CD4-positive, alpha-beta T cell (primary cell): ENCODE measurements around the gene SLC46A3. TPM values are rescaled to one million over a fixed set of nuclear protein-coding genes. Genes with fewer than 3 reads are reported as not detected.
"Not testable (repeated sequence)": the region's sequence is repeated elsewhere in the genome, so short reads cannot be mapped to it uniquely, and the experiment has no call there.

Experiments
- ATAC-seq: fragments of 200-7000 bp; cut with Tn5 transposase; one replicate; pipeline ENCODE4 v1.10.0; 2022; ENCODE audit warnings: mild to moderate bottlenecking; ENCODE audit not compliant: poor library complexity
- CTCF ChIA-PET: fragments of 350-600 bp; sonication (Branson Sonifier 250); formaldehyde crosslinking; loops from one replicate; lab custom pipeline; 2021; ENCODE audit warnings: antibody characterized with exemption, inconsistent platforms; lab: Charles Lee
- POLR2A ChIA-PET: fragments of 350-600 bp; sonication (Branson Sonifier 250); formaldehyde crosslinking; loops from one replicate; lab custom pipeline; 2021; ENCODE audit warnings: antibody characterized with exemption, inconsistent platforms; lab: Charles Lee
- DNase-seq, 14 experiments: peaks; one replicate each; pipeline ENCODE4 v3.0.0-alpha.2; 2013 to 2020; ENCODE audit warnings: mixed read lengths in 2 of 14
- H3K27ac ChIP-seq, 2 donors: one replicate each; pipeline versions ENCODE4 v1.5.1 to v1.7.0; 2013; ENCODE audit warnings: low read length in 2 of 2, low read depth in 1 of 2, mild to moderate bottlenecking in 1 of 2
- H3K27me3 ChIP-seq, 2 experiments: 1 replicate in 1 of 2; 2 replicates in 1 of 2; pipeline versions ENCODE4 v1.6.1 to v1.7.0; 2013; ENCODE audit warnings: low read length in 2 of 2, control low read depth in 1 of 2, mild to moderate bottlenecking in 1 of 2, moderate library complexity in 1 of 2; ENCODE audit not compliant: insufficient read depth in 2 of 2, control insufficient read depth in 1 of 2
- H3K36me3 ChIP-seq: one replicate; pipeline ENCODE4 v1.6.1; 2013; ENCODE audit warnings: low read length, control low read depth; ENCODE audit not compliant: insufficient read depth
- H3K4me1 ChIP-seq: one replicate; pipeline ENCODE4 v1.6.1; 2013; ENCODE audit warnings: low read length, control low read depth; ENCODE audit not compliant: insufficient read depth
- H3K4me3 ChIP-seq: one replicate; pipeline ENCODE4 v1.5.1; 2013; ENCODE audit warnings: mild to moderate bottlenecking, low read length, moderate library complexity
- H3K9me3 ChIP-seq, 2 experiments: 1 replicate in 1 of 2; 2 replicates in 1 of 2; pipeline versions ENCODE4 v1.6.1 to v1.7.0; 2013; ENCODE audit warnings: low read length in 2 of 2, mild to moderate bottlenecking in 2 of 2, control low read depth in 1 of 2, moderate library complexity in 1 of 2; ENCODE audit not compliant: control insufficient read depth in 1 of 2, insufficient read depth in 1 of 2
- H3K27ac Mint-ChIP-seq: one replicate; pipeline ENCODE4 v1.8.0; 2020; ENCODE audit warnings: mixed read lengths
- H3K27me3 Mint-ChIP-seq: one replicate; pipeline ENCODE4 v1.8.0; 2021; ENCODE audit warnings: mixed read lengths
- H3K36me3 Mint-ChIP-seq: one replicate; pipeline ENCODE4 v1.8.0; 2021; ENCODE audit warnings: low read depth, mixed read lengths
- H3K4me1 Mint-ChIP-seq: one replicate; pipeline ENCODE4 v1.8.0; 2021; ENCODE audit warnings: low read depth, mixed read lengths
- H3K4me3 Mint-ChIP-seq: one replicate; pipeline ENCODE4 v1.8.0; 2020; ENCODE audit warnings: mild to moderate bottlenecking, mixed read lengths
- H3K9me3 Mint-ChIP-seq: one replicate; pipeline ENCODE4 v1.8.0; 2020; ENCODE audit warnings: mixed read lengths
- intact Hi-C, 2 experiments: fragments of 100-400 bp; cut with DNase I in 1 of 2; cut with micrococcal nuclease in 1 of 2; formaldehyde crosslinking; loops; one replicate each; pipeline versions ENCODE4 v1.15.1 to v1.9.0; 2023 to 2025; cut with DNase I, micrococcal nuclease
- total RNA-seq, 174 experiments: library from RNA in 2 of 174; stranded (reverse) in 2 of 174; gene quantifications; one replicate each; pipeline ENCODE4 v1.2.3 and lab custom pipeline; 2021 to 2026
- TF ChIP-seq, protein P1 (sequence below): fragments of 200-600 bp; IDR thresholded peaks from one replicate; pipeline ENCODE4 v1.8.0; 2022; ENCODE audit warnings: antibody characterized with exemption, mild to moderate bottlenecking

SLC46A3 gene
- total RNA-seq, 2 experiments from 2014 or later: 6.3 to 7.4 TPM

DNA sequence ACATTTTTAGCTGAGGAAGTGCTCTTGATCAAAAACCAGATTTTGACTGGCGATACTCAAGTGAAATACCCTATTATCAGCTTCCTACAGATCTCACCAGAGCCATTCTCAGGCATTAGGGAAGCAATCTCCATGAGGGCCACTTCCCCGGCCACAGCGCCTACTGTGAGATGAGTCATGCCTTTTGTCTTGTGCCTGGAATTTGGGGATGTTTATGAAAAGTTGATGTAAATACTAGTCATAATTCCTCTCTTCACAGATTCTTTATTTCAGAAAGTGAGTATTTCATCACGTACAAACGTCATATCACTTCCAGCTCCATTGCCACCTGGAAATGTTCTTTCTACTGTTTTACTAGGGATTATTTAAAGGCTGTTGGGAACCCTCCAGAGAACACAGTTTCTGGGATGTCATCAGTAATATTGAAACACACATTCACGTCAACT is 25.3 kb upstream of the SLC46A3 start:
- H3K9me3 ChIP-seq: no peaks in the 10 kb centered on the region
- no peaks in the 10 kb centered on the region for H3K4me1 Mint-ChIP-seq
- H3K27ac Mint-ChIP-seq: no peak overlapping the region
- H3K36me3 ChIP-seq: no peaks in the 10 kb centered on the region
- no peak for ATAC-seq
- no peaks in the 10 kb centered on the region for H3K9me3 Mint-ChIP-seq
- intact Hi-C loops: no loop called here
- H3K4me3 ChIP-seq: no peak overlapping the region
- peaks cover 15% of the 10 kb centered on the region for H3K27me3 Mint-ChIP-seq
- POLR2A ChIA-PET: no interaction called here
- TF ChIP-seq, protein P1, sequence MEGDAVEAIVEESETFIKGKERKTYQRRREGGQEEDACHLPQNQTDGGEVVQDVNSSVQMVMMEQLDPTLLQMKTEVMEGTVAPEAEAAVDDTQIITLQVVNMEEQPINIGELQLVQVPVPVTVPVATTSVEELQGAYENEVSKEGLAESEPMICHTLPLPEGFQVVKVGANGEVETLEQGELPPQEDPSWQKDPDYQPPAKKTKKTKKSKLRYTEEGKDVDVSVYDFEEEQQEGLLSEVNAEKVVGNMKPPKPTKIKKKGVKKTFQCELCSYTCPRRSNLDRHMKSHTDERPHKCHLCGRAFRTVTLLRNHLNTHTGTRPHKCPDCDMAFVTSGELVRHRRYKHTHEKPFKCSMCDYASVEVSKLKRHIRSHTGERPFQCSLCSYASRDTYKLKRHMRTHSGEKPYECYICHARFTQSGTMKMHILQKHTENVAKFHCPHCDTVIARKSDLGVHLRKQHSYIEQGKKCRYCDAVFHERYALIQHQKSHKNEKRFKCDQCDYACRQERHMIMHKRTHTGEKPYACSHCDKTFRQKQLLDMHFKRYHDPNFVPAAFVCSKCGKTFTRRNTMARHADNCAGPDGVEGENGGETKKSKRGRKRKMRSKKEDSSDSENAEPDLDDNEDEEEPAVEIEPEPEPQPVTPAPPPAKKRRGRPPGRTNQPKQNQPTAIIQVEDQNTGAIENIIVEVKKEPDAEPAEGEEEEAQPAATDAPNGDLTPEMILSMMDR: no peak
- H3K27ac ChIP-seq: no peak overlapping the region
- CTCF ChIA-PET: no interaction called here
- H3K36me3 Mint-ChIP-seq: no peaks in the 10 kb centered on the region
- no peak overlapping the region for H3K4me3 Mint-ChIP-seq
- no peaks in the 10 kb centered on the region for H3K4me1 ChIP-seq
- no peaks in the 10 kb centered on the region for H3K27me3 ChIP-seq
- DNase-seq: peak in 2 of 14 experiments; percentile 40 to 50

DNA sequence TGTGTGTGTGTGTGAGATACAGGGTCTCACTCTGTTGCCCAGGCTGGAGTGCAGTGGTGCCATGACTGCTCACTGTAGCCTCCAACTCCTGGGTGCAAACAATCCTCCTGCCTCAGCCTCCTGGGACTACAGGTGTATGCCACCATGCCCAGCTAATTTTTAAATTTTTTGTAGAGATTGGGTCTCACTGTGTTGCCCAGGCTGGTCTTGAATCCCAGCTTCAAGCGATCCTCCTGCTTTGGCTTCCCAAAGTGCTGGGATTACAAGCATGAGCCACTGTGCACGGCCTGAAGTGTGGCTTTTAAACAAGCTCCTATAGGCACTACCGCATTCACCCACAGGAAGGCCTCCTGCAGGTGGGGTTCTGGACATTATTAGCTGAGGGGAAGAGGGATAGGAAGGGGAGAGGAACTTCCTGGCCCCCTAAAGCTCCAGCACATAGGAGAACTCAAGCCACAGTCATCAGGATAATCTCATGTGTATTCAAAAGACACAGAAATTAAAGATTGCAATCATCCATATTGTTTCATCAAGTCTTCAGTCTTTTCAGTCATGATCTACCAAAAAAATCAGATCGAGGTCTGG is 24.8 kb upstream of the SLC46A3 start:
- no peaks in the 10 kb centered on the region for H3K36me3 ChIP-seq
- no peak overlapping the region for H3K4me3 ChIP-seq
- ChIA-PET CTCF (no interaction called here), POLR2A (no interaction called here)
- Mint-ChIP-seq H3K27me3 (peaks cover 14% of the 10 kb centered on the region), H3K4me1 (no peaks in the 10 kb centered on the region), H3K27ac (no peak overlapping the region), H3K4me3 (no peak overlapping the region), H3K36me3 (no peaks in the 10 kb centered on the region), H3K9me3 (no peaks in the 10 kb centered on the region)
- no peak for DNase-seq
- no peaks in the 10 kb centered on the region for H3K27me3 ChIP-seq
- H3K27ac ChIP-seq: no peak overlapping the region
- intact Hi-C loops: no loop called here
- H3K4me1 ChIP-seq: no peaks in the 10 kb centered on the region
- ATAC-seq: no peak
- TF ChIP-seq, protein P1: no peak
- H3K9me3 ChIP-seq: no peaks in the 10 kb centered on the region

DNA sequence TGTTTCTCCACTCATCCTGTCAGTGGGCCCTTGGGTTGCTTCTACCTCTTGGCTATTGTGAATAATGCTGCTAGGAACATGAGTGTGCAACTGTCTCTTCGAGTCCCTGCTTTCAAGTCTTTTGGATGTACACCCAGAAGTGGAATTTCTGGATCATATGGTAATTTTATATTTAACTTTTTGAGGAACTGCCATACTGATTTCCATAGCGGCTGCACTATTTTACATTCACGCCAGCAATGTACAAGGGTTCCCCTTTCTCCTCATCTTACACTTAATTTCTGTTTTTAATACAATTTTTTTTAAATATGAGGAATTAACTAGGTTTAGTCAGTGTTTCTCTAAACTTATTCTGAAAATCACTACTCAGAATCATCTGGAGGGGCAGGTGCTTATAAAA is 24.2 kb upstream of the SLC46A3 start:
- no peaks in the 10 kb centered on the region for H3K9me3 ChIP-seq
- peaks cover 14% of the 10 kb centered on the region for H3K27me3 Mint-ChIP-seq
- TF ChIP-seq, protein P1: no peak
- no peaks in the 10 kb centered on the region for H3K4me1 Mint-ChIP-seq
- no peaks in the 10 kb centered on the region for H3K4me1 ChIP-seq
- ATAC-seq (no peak), DNase-seq (no peak)
- no peaks in the 10 kb centered on the region for H3K36me3 Mint-ChIP-seq
- H3K36me3 ChIP-seq: no peaks in the 10 kb centered on the region
- H3K9me3 Mint-ChIP-seq: no peaks in the 10 kb centered on the region
- no peak overlapping the region for H3K4me3 Mint-ChIP-seq
- H3K27ac ChIP-seq: no peak overlapping the region
- intact Hi-C loops: no loop called here
- ChIA-PET CTCF (no interaction called here), POLR2A (no interaction called here)
- no peaks in the 10 kb centered on the region for H3K27me3 ChIP-seq
- no peak overlapping the region for H3K4me3 ChIP-seq
- no peak overlapping the region for H3K27ac Mint-ChIP-seq

DNA sequence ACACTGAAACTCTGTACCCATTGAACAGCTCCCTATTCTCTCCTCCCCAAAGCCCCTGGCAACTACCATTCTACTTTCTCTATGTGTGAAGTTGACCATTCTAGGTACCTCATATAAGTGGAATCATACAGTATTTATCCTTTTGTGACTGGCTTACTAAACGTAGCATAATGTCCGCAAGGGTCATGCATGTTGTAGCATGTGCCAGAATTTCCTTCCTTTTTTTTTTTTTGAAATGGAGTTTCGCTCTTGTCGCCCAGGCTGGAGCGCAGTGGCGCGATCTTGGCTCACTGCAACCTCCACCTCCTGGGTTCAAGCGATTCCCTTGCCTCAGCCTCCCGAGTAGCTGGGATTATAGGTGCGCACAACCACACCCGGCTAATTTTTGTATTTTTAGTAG is 23.7 kb upstream of the SLC46A3 start:
- H3K27me3 Mint-ChIP-seq: peaks cover 14% of the 10 kb centered on the region
- H3K4me3 ChIP-seq, H3K27ac ChIP-seq, H3K4me1 ChIP-seq, ATAC-seq, H3K36me3 Mint-ChIP-seq, H3K36me3 ChIP-seq, DNase-seq, CTCF ChIA-PET, H3K4me3 Mint-ChIP-seq, H3K4me1 Mint-ChIP-seq, H3K9me3 Mint-ChIP-seq, POLR2A ChIA-PET, H3K27me3 ChIP-seq, intact Hi-C loops, H3K9me3 ChIP-seq, H3K27ac Mint-ChIP-seq: not testable (repeated sequence)
